Fibroblast of mammary gland (primary cell): Measurements from ENCODE around the gene ELMO2.

Source experiments
- DNase-seq: peaks from one replicate; pipeline ENCODE4 v3.0.0-alpha.2; 2010; ENCODE audit warnings: low read depth
- H3K4me3 ChIP-seq: 2 replicates; pipeline ENCODE4 v1.5.1; 2011; ENCODE audit warnings: low read depth, mild to moderate bottlenecking, low read length, moderate library complexity; ENCODE audit not compliant: control insufficient read depth
- TF ChIP-seq, protein P1 (sequence below): conservative IDR thresholded peaks from 2 replicates; pipeline ENCODE4 v1.5.1; 2011; ENCODE audit warnings: low read depth, low read length, inconsistent platforms; ENCODE audit not compliant: control insufficient read depth, insufficient read depth

The ELMO2 gene

DNA sequence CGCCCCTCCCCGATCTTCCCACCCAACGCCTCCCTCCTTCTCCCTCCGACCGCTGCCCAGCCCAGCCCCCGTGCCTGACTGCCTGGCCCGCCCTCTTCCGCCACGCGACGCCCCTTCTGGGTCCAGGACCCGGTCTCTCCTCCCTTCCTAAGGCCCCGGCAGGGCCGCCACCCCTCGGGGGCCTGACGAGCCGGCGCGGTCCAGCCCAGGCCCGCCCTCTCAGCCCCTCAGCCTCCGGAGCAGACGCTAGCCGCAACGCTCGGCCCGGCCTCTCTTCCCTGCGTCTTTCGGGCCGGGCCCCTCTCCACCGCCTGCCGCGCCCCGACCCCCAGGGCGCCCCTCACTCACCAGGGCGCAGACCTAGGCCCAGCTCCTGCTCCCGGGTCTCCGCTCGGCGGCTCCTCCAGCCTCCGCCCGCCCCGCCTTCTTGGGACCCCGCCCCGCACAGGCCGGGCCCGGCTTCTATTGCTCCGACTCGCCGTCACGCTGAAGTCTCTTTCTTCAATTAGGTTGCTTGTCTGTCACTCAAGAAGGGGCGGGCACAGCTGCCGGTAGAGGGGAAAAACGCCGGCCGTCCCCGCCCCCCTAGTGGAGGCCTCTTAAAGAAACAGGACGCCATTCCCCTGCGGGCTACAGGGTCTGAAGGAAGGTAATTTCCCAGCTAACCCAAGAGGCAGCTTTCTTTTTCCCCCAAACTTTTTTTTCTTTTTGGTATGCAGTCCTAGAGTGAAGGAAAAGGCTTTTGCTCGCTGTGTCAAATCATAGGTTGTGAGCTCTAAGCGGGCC, at the start of gene ELMO2:
TSS of gene ELMO2 (minus strand) at position 416 of the 786 bp plus-strand sequence. CDS start 12,133 bp downstream, outside the sequence.
- DNase-seq: peak; percentile 94
- TF ChIP-seq, protein P1, sequence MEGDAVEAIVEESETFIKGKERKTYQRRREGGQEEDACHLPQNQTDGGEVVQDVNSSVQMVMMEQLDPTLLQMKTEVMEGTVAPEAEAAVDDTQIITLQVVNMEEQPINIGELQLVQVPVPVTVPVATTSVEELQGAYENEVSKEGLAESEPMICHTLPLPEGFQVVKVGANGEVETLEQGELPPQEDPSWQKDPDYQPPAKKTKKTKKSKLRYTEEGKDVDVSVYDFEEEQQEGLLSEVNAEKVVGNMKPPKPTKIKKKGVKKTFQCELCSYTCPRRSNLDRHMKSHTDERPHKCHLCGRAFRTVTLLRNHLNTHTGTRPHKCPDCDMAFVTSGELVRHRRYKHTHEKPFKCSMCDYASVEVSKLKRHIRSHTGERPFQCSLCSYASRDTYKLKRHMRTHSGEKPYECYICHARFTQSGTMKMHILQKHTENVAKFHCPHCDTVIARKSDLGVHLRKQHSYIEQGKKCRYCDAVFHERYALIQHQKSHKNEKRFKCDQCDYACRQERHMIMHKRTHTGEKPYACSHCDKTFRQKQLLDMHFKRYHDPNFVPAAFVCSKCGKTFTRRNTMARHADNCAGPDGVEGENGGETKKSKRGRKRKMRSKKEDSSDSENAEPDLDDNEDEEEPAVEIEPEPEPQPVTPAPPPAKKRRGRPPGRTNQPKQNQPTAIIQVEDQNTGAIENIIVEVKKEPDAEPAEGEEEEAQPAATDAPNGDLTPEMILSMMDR: no peak
- H3K4me3 ChIP-seq: peak within 1 kb of the TSS; percentile 78

DNA sequence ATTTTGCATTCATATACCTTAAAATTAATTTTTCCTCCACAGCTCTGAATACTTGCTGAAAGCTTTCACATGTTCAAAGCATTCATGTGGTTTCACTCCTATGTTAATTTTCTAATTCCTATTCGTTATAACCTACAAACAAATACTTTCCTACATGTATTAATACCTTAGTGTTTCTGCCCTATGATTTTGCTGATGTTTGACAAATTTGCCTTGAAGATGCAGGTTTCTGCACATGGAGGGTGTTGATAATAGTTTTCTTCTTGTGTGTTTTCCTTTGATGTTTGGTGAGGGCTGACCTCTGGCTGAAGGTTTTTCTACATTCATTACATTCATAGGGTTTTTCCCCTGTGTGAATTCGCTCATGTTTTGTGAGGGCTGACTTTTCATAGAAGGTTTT, 49.3 kb upstream of the ELMO2 start:
- TF ChIP-seq, protein P1: no peak
- DNase-seq: no peak
- H3K4me3 ChIP-seq: no peak overlapping the region

DNA sequence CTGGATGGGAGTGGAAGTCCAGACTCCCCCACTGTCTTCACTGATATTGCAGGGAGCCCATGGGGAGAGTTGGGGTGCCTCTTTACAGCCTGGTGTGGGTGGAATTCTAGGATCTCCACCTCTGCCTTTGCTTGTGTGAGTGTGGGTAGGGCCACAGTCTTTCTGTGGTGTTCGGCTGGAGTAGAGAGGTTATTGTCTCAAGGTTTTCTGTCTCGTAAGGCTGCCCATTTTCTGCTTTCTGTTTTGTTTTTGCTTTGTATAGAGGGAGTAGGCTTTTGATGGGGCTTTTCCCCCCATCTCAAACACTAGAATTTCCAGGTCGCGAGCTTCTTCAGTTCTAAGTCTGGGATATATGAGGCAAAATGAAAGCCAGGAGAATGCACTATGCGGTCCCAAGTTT, 40.4 kb upstream of the ELMO2 start:
- no peak for DNase-seq
- TF ChIP-seq, protein P1: no peak
- H3K4me3 ChIP-seq: no peak overlapping the region

DNA sequence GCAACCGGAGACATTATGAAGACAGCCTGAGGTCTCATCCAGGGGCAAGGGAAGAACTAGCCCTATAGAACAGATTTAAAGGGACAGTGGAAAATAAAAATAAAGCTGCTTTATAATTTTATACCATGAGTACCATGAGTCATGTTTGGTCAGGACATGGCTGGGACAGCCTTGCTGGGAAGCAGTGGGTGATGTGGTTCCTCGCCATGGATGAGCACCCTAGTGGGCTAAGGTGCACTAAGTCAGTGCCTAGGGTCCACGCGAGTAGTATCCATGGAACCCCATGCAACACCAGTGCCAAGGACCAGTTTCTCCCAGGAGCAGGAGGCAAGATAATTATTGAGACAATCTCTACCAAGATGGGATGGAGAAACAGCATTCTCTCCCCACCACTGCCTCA, 33.4 kb upstream of the ELMO2 start:
- no peak for DNase-seq
- no peak overlapping the region for H3K4me3 ChIP-seq
- TF ChIP-seq, protein P1: no peak

- DNase-seq: peak; percentile 48
- no peak overlapping the region for H3K4me3 ChIP-seq
- TF ChIP-seq, protein P1: peak; percentile 44
Observed at GRCh38 chr20:46438156-46438750, 31.8 kb upstream of the ELMO2 start.

DNA sequence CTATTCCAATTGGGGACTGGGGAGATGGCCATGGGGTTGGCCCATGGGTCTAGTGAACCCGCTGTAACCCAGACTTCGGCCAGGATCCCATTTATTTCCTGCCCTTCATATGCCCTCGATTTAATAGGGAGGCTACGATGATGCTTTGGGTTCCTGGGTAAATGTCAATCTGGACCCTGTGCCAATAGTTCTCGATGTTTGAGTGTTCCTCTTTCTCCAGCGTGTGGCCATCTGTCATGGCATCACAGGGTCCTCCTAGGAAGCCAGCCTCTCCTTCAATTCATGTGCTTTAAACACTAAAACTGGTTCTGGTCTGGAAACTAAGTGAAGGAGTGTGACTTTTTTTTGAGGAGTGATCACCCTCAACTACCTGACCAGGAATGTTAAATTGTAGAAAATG, 28.7 kb upstream of the ELMO2 start:
- TF ChIP-seq, protein P1: no peak
- no peak for DNase-seq
- no peak overlapping the region for H3K4me3 ChIP-seq
